HG02678 (cell line): ENCODE measurements around the gene PTPRN.

Source experiments
- ATAC-seq: cut with Tn5 transposase; IDR thresholded peaks from one replicate; pipeline ENCODE4 v1.9.1; 2021; ENCODE audit warnings: mild to moderate bottlenecking, moderate library complexity; ENCODE audit not compliant: unreplicated experiment

The PTPRN gene

DNA sequence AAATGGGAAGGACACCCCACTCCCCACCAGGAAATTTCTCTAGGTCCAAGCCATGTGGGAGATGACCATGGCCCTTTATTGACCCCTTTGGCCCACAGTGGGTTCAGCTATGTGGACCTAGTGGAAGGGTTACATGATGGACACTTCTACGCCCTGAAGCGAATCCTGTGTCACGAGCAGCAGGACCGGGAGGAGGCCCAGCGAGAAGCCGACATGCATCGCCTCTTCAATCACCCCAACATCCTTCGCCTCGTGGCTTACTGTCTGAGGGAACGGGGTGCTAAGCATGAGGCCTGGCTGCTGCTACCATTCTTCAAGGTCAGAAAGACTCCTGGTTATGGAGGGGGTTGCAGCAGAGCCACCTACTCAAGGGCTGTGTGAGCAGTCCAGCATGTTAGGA, 62.6 kb downstream of the PTPRN start:
- no peak for ATAC-seq

DNA sequence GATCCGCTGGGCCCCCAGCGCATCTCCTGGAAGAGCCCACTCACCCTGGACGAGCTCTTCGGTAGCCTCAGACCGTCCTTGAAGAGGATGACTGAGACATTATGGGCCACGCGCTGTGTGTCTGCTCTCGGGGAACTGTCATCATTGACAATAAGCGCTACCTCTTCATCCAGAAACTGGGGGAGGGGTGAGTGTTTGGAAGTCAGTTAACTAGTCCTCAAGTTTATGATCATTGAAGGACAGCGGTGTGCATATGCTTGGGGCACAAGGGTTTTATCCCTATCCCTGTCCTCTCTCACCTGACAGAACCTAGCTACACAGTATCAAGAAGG, 63.3 kb downstream of the PTPRN start:
- ATAC-seq: no peak

DNA sequence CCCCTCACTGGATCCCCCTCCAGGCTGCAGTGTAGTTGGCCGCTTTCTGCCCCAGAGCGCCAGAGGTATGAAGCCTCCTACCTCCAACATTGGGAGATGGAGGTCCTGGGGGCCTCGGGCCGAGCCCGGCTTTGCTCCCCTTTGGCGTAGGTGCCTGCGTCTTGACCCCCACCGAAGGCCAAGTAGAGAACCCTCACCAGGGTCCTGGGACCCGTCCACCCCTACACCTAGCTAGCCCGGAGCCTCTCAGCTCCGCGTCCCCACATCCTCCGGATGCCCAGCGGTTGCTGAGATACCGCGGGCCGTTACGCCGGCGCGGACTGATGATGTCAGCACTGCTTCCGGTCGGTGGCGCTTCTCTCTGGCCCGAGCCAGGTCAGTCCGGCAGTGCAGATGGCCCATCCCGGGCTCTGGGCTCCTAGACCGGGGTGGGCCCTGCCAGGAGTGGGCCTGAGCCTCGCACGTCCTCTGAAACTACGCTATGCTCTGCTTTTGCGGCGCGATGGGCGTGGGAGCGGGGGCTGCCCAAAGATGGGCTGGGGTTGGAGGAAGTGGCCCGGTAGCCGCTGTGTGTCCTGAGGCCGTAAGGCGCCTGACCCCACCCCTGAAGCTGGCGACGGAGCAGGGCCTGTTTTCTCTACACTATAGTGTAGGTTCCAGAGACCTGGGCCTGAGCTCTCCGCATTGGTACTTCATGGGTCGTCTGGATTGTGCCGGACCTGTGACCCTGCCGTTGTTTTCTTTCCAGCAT, 63.9 kb downstream of the PTPRN start, which contains the start of the genes GLB1L and STK16:
TSS of gene GLB1L (minus strand) at position 297 of the 751 bp plus-strand sequence. CDS start 1,871 bp downstream, outside the sequence.
TSS of gene STK16 (plus strand) at position 332 of the 751 bp plus-strand sequence. CDS start 521 bp downstream, outside the sequence.
- peak; percentile 67 for ATAC-seq

- ATAC-seq: no peak
These were observed 64.4 kb downstream of the PTPRN start for GRCh38 chr2:219244789-219245147.

- no peak for ATAC-seq
These were observed 65.9 kb downstream of the PTPRN start for GRCh38 chr2:219243291-219243761.
